HG03565 (cell line): ENCODE results near the gene ANAPC5.
A peak's percentile ranks its signal among the peaks of the same experiment; 100 is the strongest.
"Not testable (repeated sequence)": the region's sequence is repeated elsewhere in the genome, so short reads cannot be mapped to it uniquely, and the experiment has no call there.

Source experiments
- ATAC-seq: cut with Tn5 transposase; IDR thresholded peaks from one replicate; pipeline ENCODE4 v1.9.1; 2021; ENCODE audit warnings: mild to moderate bottlenecking, moderate library complexity; ENCODE audit not compliant: unreplicated experiment

ANAPC5 gene

DNA sequence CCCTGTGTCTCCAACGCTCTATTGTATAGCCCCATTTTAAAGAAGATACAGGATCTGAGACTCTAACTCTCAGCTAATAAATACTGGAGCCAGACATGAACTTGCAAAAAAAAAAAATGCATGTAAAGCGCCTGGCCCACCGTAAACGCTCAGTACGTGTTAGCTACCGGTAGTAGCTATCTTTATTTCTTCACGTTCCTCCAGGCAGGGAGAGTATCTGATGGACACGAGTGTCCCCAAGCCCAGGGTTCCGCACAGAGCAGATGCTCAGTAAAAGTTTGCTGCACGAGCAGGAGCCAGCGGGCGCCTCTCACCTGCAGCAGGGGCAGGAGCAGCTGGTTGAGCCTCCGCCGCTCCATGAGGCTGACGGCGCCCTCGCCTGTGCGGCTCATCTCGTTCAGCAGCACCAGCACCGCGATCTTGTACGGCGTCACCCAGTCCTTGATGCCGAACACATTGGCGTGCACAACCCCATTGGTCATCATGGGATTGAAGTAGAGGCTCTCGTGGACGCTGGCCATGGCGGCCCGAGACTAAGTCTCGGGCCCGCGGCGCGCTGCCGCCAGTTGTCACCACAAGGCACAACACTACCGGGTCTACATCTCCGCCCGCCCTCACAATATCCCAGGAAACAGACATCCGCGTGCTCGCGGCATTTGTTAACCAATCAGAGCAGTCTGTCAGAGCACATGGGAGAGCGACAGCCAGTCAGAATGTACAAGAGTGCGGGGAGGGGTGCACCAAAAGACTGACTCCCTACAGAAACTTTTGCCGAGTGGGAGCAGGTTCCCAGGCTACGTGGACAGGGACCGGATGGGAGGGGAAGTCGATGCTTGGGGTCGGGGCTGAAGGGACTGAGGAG, at the start of gene ANAPC5:
Gene ANAPC5 (minus strand): TSS at position 592 of the 862 bp plus-strand sequence. CDS start 71 bp downstream, at position 521.
- ATAC-seq: peak; percentile 98

DNA sequence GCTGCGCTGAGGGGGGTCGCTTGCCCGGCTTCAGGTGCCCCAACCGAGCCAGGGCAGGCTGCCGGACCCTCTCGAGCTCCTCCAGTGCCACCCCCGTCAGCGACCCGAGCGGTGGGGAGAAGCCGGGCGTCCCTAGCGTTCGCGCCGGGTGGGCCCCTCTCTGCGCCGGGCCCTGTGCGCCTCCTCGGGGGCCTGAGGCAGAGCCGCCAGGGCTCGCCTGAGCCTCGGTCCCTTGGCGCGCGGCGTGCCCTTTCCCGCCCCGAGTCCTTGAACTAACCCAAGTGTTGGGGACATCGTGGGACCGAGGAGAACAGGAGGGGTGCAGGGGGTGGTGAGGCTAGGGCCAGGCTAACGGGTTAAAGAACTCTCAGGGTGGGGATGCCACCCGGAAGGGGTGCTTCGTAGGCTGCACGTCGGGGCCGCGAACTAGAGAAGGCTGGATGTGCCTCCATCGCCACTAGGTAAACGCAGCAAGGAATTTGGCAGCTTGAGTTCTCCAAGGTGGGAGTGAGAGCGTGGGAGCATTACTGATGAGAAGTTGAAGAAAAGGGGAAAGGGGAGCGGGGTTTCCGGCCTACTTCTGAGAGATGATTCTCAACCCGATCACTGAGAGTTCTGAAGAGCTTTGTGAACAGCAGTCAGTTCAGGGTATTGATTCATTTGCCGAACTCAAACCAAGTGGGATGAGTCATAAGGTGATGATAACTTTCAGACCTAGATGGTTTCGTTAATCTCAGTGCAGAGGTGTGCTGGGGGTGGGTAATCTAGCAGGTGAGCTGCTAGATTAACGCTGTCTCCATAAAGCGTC, 48.3 kb upstream of the ANAPC5 start:
- ATAC-seq: peak; percentile 9

GRCh38 chr12:121399391-121400331, 47.5 kb upstream of the ANAPC5 start, which contains the start of gene RNF34:
Gene RNF34, plus strand, starts transcription at chr12:121400118. Its CDS starts 95 bp downstream, at chr12:121400213.
- ATAC-seq: peak; percentile 92

DNA sequence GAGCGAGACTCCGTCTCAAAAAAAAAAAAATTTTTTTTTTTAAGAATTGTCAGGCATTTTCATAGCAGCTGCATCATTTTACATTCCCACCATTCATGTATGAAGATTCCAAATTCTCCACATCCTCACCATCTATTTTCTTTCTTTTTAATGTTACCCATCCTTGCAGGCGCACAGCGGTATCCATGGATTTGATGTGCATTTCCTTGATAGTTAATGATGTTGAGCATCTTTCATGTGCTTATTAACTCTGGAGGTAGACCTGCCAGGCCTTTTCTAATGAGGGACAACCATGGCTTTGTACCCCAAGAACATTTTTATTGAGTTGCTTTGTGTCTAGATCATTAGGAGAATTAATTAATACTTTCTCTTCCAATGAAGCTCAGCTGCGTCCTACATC, 46.1 kb upstream of the ANAPC5 start:
- ATAC-seq: no peak

DNA sequence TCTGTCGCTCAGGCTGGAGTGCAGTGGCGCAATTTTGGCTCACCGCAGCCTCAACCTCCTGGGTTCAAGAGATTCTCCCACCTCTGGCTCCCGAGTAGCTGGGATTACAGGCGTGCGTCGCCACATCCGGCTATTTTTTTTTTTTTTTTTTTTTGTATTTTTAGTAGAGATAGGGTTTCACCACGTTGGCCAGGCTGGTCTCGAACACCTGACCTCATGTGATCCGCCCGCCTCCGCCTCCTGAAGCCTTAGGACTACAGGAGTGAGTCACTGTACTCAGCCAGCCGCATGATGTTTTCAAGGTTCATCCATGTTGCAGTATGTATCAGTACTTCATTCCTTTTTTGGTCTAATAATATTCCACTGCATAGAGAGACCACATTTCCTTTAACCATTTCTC, 45.3 kb upstream of the ANAPC5 start:
- no peak for ATAC-seq

DNA sequence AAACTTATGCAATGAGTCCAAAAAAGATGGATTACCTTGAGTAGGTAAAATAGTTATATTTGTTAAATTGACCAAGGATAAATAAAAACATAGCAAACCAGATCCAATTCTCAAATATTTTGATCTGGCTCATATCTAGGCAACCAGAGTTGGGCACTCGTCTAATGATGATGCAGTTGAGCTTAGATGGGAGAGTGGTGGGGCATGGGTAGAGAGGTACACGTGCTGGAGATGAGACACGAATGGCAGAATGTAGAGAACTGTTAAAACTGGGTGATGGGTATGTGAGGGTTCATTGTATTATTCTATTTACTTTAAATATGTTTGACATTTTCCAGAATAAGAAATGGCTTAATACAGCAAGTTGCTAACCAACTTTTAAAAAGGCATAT, 40.1 kb upstream of the ANAPC5 start:
- ATAC-seq: no peak

DNA sequence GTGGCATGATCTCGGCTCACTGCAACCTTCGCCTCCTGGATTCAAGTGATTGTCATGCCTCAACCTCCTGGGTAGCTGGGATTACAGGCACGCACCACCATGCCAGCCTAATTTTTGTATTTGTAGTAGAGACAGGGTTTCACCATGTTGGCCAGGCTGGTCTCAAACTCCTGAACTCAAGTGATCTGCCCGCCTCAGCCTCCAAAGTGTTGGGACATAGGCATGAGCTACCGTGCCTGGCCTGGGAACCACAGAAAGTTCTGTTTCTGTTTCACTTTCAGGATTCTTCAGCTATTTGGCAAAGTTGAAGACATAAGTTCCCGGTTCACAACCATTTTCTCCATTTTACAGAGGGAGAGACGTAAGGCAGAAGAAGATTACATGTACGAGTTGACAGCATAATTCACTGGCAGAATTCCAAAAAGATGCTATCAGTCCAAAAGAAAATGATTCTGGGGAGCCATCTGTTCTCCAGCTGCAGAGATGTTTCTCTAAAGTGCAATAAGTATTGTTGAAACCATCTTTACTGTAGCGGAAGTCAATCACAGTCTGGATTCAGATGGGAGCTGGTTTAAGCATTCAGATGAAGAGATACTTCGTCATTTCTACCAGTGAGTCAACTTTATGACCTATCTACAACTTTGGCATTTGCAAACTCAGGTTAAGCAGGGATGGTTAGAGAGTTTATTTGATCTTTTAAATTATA, 39.6 kb upstream of the ANAPC5 start:
- ATAC-seq: no peak

DNA sequence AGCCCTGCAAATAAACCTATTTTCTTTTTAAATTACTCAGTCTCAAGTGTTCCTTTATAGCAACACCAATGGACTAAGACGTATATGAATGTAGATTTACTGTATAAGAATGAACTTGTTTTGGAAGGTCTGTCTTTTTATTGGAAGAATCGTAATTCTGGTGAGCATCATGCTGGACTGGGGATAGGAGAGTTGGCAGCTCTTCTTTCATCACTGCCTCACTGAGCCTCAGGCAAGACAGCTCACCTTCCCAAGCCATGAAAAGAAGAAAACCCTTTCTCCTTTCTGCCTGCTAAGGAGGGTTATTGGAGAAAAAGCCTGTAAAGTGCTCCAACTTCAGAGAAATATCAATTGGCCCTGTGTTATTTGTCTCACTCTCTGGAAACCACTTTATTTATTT, 38.6 kb upstream of the ANAPC5 start:
- ATAC-seq: no peak

DNA sequence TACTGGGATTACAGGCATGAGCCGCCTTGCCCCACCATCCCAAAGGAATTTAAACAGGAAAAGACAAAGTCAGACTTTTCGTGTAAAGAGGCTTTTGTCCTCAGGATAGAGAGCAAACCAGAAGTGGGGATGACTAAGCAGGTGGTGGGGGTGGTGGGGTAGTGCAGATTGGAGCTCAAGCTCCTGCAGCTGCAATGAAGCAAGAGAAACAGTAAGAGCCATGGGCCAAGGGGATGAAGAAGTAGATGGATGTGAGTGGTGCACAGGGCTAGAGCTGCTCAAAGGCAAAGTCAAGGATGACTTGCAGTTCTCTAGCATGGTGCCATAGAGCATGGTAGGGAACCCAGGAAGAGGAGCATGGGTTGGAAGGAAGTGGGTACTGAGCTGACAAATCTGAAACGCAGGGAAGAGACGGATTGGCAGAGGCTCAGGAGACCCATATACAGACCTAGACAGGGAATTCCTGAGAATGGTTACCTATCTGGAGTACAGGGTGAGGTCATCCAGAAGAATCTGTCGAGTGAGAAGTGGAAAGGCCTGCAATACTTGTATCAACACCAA, 36.3 kb upstream of the ANAPC5 start:
- no peak for ATAC-seq

DNA sequence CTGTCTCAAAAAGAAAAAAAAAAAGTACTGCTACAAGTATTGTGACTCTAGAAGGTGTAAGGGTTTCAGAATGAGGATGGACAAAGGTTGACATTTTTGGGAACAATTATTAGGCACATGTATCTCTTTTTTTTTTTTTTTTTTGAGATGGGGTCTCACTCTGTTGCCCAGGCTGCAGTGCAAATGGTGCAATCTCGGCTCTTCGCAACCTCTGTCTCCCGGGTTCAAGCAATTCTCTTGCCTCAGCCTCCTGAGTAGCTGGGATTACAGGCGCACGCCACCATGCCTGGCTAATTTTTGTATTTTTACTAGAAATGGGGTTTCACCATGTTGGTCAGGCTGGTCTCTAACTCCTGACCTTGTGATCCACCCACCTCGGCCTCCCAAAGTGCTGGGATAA, 32.7 kb upstream of the ANAPC5 start:
- not testable (repeated sequence) for ATAC-seq

GRCh38 chr12:121383601-121384021, 31.4 kb upstream of the ANAPC5 start:
- no peak for ATAC-seq

DNA sequence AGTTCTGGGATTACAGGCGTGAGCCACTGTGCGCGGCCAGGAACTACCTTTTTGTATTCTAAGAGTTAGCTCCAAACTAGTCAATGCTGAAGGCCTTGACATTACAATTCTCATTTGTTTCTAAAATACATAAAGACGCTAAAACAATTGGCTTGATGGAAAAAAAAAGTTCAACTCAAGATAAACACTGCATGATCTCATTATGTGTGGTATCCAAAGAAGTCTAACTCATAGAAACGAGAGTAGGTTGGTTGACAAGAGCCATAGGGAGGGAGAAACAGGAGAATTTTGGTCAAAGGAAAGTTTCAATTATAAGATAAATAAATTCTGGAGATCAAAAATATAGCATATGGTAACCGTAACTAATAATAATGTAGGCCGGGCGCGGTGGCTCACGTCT, 27.7 kb upstream of the ANAPC5 start:
- no peak for ATAC-seq

DNA sequence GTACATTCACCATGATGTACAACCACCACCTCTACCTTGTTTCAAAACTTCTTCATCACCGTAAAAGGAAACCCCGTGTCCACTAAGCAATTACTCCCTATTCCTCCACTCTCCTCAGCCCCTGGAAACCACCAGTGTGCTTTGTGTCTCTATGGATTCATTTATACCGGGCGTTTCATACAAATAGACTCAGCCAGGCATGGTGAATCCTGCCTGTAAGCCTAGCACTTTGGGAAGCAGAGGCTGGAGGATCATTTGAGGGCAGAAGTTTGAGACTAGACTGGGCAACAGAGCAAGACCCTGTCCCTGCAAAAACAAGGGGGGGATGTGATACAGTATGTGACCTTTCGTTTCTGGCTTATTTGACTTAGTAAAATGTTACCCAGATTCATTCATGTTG, 26.5 kb upstream of the ANAPC5 start:
- ATAC-seq: no peak

DNA sequence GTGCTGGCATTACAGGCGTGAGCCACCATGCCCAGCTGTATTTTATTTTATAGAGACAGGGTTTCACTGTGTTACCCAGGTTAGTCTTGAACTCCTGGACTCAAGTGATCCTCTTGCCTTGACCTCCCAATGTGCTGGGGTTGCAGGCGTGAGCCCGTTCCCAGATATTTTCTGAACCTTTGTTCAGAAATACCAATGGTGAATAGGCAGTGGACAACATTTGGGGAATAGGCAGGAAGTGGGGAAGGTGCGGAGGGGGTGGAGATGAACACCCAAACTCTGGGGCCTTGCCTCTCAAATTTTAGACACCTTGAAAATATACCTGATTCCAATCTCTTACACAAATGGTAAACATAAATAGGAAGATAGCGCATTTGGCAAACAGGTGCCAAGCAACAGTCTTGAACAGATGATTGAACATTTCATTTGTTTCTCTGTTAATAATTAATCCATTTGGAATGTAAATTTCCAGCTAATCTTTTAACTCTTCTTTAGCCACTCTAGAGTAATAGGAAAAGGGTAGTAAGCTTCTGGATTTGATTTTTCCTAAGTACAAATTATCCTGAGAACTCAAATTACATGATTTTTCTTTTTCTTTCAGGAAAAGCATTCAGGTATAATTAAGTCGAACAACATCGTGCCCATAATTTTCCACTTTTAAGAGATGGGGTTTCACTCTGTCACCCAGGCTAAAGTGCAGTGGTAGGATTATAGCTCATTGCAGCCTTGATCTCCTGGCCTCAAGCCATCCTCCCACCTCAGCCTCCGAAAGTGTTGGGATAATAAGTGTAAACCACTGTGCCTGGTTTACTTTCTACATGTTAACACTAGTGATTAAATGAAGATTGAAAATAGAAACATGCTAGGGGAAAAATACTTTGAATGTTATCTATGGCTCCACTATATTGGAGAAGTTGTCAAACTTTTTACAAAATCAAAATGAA, 24.8 kb upstream of the ANAPC5 start:
- ATAC-seq: no peak

DNA sequence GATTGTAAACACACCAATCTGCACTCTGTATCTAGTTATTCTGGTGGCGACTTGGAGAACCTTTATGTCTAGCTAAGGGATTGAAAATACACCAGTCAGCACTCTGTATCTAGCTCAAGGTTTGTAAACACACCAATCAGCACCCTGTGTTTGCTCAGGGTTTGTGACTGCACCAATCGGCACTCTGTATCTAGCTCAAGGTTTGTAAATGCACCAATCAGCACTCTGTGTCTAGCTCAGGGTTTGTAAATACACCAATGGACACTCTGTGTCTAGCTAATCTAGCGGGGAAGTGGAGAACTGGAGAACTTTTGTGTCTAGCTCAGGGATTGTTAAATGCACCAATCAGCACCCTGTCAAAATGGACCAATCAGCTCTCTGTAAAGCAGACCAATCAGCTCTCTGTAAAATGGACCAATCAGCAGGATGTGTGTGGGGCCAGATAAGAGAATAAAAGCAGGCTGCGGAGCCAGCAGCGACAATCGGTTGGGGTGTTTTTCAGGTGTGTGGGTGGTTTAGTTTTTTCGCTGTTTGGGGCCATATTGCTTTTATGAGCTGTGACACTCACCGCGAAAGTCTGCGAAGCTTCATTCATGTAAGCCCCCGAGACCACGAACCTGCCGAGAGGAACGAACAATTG, 22.9 kb upstream of the ANAPC5 start:
- ATAC-seq: not testable (repeated sequence)

DNA sequence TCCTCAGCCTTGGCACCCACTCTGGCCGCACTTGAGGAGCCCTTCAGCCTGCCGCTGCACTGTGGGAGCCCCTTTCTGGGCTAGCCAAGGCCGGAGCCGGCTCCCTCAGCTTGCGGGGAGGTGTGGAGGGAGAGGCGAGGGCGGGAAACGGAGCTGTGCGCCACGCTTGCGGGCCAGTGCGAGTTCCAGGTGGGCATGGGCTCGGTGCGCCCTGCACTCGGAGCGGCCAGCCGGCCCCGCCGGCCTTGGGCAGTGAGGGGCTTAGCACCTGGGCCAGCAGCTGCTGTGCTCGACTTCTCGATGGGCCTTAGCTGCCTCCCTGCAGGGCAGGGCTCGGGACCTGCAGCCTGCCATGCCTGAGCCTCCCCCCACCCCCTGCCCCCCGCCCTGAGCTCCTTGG, 22.1 kb upstream of the ANAPC5 start:
- not testable (repeated sequence) for ATAC-seq

- ATAC-seq: no peak
Observed at GRCh38 chr12:121373755-121374154, 21.5 kb upstream of the ANAPC5 start.

- no peak for ATAC-seq
Observed at GRCh38 chr12:121371404-121371803, 19.2 kb upstream of the ANAPC5 start.
